Measurements from ENCODE around the gene RAX.
"Not testable (repeated sequence)": the region's sequence is repeated elsewhere in the genome, so short reads cannot be mapped to it uniquely, and the experiment has no call there.

The RAX gene

DNA sequence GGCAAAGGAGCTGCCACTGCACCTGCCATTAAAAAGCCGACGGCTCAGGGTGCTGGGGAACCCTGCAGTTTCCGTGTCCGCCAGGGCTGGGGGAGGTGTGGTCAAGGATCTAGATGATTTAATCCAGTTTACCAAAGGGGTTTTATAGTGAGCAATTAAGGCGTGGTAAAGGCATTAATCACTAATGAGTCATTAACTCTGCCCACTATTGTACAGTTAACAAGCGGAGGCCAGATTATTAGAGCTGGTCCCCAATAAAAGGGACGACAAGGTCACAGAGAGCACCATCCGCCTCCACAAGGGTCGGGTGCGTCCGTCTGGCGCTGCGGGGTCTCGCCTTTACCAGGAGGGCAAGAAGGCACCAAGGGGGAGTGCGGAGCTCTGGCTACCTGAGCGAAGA lies 9.6 kb downstream of the RAX start:
- H2AFZ ChIP-seq: no peak overlapping the region
- H3K36me3 ChIP-seq (ENCODE audit: control insufficient read depth, insufficient read depth, low read length): no peaks in the 10 kb centered on the region
- no peak overlapping the region for H3K9ac ChIP-seq

DNA sequence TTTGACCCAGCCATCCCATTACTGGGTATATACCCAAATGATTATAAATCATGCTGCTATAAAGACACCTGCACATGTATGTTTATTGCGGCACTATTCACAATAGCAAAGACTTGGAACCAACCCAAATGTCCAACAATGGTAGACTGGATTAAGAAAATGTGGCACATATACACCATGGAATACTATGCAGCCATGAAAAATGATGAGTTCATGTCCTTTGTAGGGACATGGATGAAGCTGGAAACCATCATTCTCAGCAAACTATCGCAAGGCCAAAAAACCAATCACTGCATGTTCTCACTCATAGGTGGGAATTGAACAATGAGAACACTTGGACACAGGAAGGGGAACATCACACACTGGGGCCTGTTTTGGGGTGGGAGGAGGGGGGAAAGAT lies 11.0 kb downstream of the RAX start:
- not testable (repeated sequence) for H3K27ac ChIP-seq; H3K36me3 ChIP-seq (ENCODE audit: control insufficient read depth, insufficient read depth, low read length); H3K9ac ChIP-seq; H2AFZ ChIP-seq; H3K27me3 ChIP-seq (ENCODE audit: control insufficient read depth, insufficient read depth, low read length); H3K79me2 ChIP-seq; H3K4me3 ChIP-seq (ENCODE audit: low read depth, low read length); H3K4me1 ChIP-seq; H3K9me3 ChIP-seq (ENCODE audit: control insufficient read depth, low read length); H3K4me2 ChIP-seq (ENCODE audit: low read length)

More for the DNA sequence above, 9.6 kb downstream of the RAX start:
- Histone ChIP-seq H3K9me3 (ENCODE audit: control insufficient read depth, low read length) (no peaks in the 10 kb centered on the region), H3K27me3 (ENCODE audit: control insufficient read depth, insufficient read depth, low read length) (peaks cover 3% of the 10 kb centered on the region), H3K79me2 (no peaks in the 10 kb centered on the region), H3K4me2 (ENCODE audit: low read length) (no peak overlapping the region), H3K4me1 (no peaks in the 10 kb centered on the region), H3K27ac (no peak overlapping the region), H3K4me3 (ENCODE audit: low read depth, low read length) (no peak overlapping the region)
- TF ChIP-seq, protein P1, sequence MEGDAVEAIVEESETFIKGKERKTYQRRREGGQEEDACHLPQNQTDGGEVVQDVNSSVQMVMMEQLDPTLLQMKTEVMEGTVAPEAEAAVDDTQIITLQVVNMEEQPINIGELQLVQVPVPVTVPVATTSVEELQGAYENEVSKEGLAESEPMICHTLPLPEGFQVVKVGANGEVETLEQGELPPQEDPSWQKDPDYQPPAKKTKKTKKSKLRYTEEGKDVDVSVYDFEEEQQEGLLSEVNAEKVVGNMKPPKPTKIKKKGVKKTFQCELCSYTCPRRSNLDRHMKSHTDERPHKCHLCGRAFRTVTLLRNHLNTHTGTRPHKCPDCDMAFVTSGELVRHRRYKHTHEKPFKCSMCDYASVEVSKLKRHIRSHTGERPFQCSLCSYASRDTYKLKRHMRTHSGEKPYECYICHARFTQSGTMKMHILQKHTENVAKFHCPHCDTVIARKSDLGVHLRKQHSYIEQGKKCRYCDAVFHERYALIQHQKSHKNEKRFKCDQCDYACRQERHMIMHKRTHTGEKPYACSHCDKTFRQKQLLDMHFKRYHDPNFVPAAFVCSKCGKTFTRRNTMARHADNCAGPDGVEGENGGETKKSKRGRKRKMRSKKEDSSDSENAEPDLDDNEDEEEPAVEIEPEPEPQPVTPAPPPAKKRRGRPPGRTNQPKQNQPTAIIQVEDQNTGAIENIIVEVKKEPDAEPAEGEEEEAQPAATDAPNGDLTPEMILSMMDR (IDR thresholded peaks at IDR 0.05): no peak

DNA sequence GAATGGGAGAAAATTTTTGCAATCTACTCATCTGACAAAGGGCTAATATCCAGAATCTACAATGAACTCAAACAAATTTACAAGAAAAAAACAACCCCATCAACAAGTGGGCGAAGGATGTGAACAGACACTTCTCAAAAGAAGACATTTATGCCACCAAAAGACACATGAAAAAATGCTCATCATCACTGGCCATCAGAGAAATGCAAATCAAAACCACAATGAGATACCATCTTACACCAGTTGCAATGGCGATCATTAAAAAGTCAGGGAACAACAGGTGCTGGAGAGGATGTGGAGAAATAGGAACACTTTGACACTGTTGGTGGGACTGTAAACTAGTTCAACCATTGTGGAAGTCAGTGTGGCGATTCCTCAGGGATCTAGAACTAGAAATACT lies 11.4 kb downstream of the RAX start:
- not testable (repeated sequence) for H3K9me3 ChIP-seq (ENCODE audit: control insufficient read depth, low read length); H2AFZ ChIP-seq; H3K4me2 ChIP-seq (ENCODE audit: low read length); H3K27me3 ChIP-seq (ENCODE audit: control insufficient read depth, insufficient read depth, low read length); H3K27ac ChIP-seq; H3K9ac ChIP-seq; H3K79me2 ChIP-seq; H3K36me3 ChIP-seq (ENCODE audit: control insufficient read depth, insufficient read depth, low read length); H3K4me3 ChIP-seq (ENCODE audit: low read depth, low read length); H3K4me1 ChIP-seq

DNA sequence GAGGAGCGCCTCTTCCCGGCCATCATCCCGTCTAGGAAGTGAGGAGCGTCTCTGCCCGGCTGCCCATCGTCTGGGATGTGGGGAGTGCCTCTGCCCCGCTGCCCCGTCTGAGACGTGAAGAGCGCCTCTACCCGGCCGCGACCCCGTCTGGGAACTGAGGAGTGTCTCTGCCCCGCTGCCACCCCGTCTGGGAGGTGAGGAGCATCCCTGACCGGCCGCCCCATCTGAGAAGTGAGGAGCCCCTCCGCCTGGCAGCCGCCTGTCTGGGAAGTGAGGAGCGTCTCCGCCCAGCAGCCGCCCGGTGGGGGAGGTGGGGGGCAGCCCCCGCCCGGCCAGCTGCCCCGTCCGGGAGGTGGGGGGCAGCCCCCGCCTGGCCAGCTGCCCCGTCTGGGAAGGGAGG lies 17.8 kb downstream of the RAX start:
- H3K9ac ChIP-seq; H2AFZ ChIP-seq; H3K36me3 ChIP-seq (ENCODE audit: control insufficient read depth, insufficient read depth, low read length); H3K4me1 ChIP-seq; H3K79me2 ChIP-seq; H3K27ac ChIP-seq; H3K9me3 ChIP-seq (ENCODE audit: control insufficient read depth, low read length); H3K4me3 ChIP-seq (ENCODE audit: low read depth, low read length); H3K4me2 ChIP-seq (ENCODE audit: low read length); H3K27me3 ChIP-seq (ENCODE audit: control insufficient read depth, insufficient read depth, low read length): not testable (repeated sequence)

DNA sequence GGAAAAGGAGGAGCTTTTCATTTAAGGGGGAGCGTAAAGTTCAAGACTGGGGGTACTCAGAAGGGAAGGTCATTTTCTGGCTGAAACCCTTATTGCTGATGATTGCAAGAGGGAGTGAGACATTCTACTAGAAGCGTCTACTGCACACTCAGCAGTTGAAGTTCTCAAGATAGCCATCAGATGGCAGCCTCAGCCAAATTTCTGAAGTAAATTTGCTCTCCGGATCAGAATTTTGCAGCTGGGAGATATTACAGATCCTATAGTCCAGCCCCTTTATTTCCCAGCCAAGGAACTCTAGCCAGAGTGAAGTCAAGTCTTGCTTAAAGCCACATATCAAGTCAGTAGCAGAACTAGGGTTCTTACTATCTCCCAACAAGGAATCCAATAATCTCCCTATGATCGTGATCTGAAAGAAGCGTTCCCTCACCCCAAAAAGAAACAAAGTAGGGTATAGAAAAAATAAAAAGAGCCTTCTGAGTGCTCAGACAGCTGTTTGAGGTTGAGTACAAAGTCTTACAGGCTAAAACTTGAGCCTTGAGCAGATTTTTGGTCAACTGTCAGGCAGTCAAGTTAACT lies 24.0 kb downstream of the RAX start:
- Histone ChIP-seq H3K79me2 (no peaks in the 10 kb centered on the region), H3K4me1 (no peaks in the 10 kb centered on the region), H3K27ac (no peak overlapping the region), H3K9me3 (ENCODE audit: control insufficient read depth, low read length) (no peaks in the 10 kb centered on the region), H3K27me3 (ENCODE audit: control insufficient read depth, insufficient read depth, low read length) (no peaks in the 10 kb centered on the region), H3K4me2 (ENCODE audit: low read length) (no peak overlapping the region), H3K36me3 (ENCODE audit: control insufficient read depth, insufficient read depth, low read length) (no peaks in the 10 kb centered on the region), H3K9ac (no peak overlapping the region), H2AFZ (peak overlapping the region; percentile 40), H3K4me3 (ENCODE audit: low read depth, low read length) (no peak overlapping the region)
- TF ChIP-seq, protein P1 (IDR thresholded peaks at IDR 0.05): peak; percentile 64

DNA sequence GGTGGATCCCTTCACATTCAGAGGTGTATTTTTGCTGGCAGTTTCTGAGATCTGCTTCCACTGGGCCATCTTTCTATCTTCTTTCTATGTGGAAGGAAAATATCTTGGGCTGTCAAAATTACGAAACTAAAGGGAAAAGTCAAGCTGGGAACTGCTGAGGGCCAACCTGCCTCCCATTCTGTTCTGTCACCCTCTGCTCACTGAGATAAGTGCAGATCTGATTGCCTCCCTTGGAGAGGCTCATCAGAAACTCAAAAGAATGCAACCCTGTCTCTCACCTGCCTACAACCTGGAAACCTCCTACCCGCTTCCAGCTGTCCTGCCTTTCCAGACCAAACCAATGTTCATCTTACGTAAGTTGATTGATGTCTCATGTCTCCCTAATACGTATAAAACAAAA lies 26.5 kb downstream of the RAX start:
- TF ChIP-seq, protein P1 (IDR thresholded peaks at IDR 0.05): no peak
- H3K4me1 ChIP-seq: no peaks in the 10 kb centered on the region
- no peaks in the 10 kb centered on the region for H3K79me2 ChIP-seq
- no peaks in the 10 kb centered on the region for H3K27me3 ChIP-seq (ENCODE audit: control insufficient read depth, insufficient read depth, low read length)
- H3K4me3 ChIP-seq (ENCODE audit: low read depth, low read length): no peak overlapping the region
- no peak overlapping the region for H3K4me2 ChIP-seq (ENCODE audit: low read length)
- H3K36me3 ChIP-seq (ENCODE audit: control insufficient read depth, insufficient read depth, low read length): no peaks in the 10 kb centered on the region
- no peak overlapping the region for H3K27ac ChIP-seq
- H2AFZ ChIP-seq: no peak overlapping the region
- H3K9me3 ChIP-seq (ENCODE audit: control insufficient read depth, low read length): no peaks in the 10 kb centered on the region
- H3K9ac ChIP-seq: no peak overlapping the region
